HTR-8/SVneo (cell line): ENCODE measurements around the gene ZCCHC13.
"Not testable (repeated sequence)": the region's sequence is repeated elsewhere in the genome, so short reads cannot be mapped to it uniquely, and the experiment has no call there.

Experiments used
- DNase-seq: peaks from one replicate; pipeline ENCODE4 v3.0.0; 2011; ENCODE audit warnings: low spot score, mixed read lengths; ENCODE audit not compliant: insufficient read length
- FAIRE-seq: peaks from 2 replicates; lab custom pipeline; 2011; peaks lifted over from hg19 to GRCh38; lab: Jason Lieb, UNC

Gene ZCCHC13

GRCh38 chrX:74318672-74319071 lies 14.7 kb downstream of the ZCCHC13 start:
- DNase-seq (no peak), FAIRE-seq (no peak)

GRCh38 chrX:74319321-74319720 lies 15.3 kb downstream of the ZCCHC13 start:
- FAIRE-seq, DNase-seq: not testable (repeated sequence)

- FAIRE-seq (no peak), DNase-seq (no peak)
Observed at GRCh38 chrX:74321191-74321590, 17.2 kb downstream of the ZCCHC13 start.

GRCh38 chrX:74324131-74324530 lies 20.2 kb downstream of the ZCCHC13 start:
- DNase-seq (no peak), FAIRE-seq (no peak)

GRCh38 chrX:74325130-74326059 lies 21.4 kb downstream of the ZCCHC13 start:
- DNase-seq (no peak), FAIRE-seq (no peak)

GRCh38 chrX:74338852-74339251 lies 34.9 kb downstream of the ZCCHC13 start:
- DNase-seq (no peak), FAIRE-seq (no peak)

- FAIRE-seq (no peak), DNase-seq (no peak)
Observed at GRCh38 chrX:74340051-74340450, 36.1 kb downstream of the ZCCHC13 start.

- not testable (repeated sequence) for FAIRE-seq, DNase-seq
Observed at GRCh38 chrX:74342211-74342610, 38.2 kb downstream of the ZCCHC13 start.

- peak; percentile 80 for DNase-seq
- peak; percentile 76 for FAIRE-seq
Observed at GRCh38 chrX:74343343-74344279, 39.6 kb downstream of the ZCCHC13 start.

- no peak for FAIRE-seq
- DNase-seq = no peak
Observed at GRCh38 chrX:74344280-74344622, 40.3 kb downstream of the ZCCHC13 start.

- DNase-seq = no peak
- no peak for FAIRE-seq
Observed at GRCh38 chrX:74346088-74346487, 42.1 kb downstream of the ZCCHC13 start.

- peak; percentile 63 for FAIRE-seq
- DNase-seq = peak; percentile 44
Observed at GRCh38 chrX:74349387-74349786, 45.4 kb downstream of the ZCCHC13 start.

GRCh38 chrX:74351760-74352159 lies 47.8 kb downstream of the ZCCHC13 start:
- FAIRE-seq (no peak), DNase-seq (no peak)

- FAIRE-seq (no peak), DNase-seq (no peak)
Observed at GRCh38 chrX:74353984-74354383, 50.0 kb downstream of the ZCCHC13 start.
